Type B pancreatic cell (in vitro differentiated cells): ENCODE measurements around the gene ALS2CL. TPM values are rescaled to one million over a fixed set of nuclear protein-coding genes. Genes with fewer than 3 reads are reported as not detected.

ENCODE experiments used
- DNase-seq: peaks from one replicate; pipeline ENCODE4 v3.0.0; 2021; ENCODE audit warnings: mixed read lengths; ENCODE audit not compliant: unreplicated experiment; ENCODE audit errors: extremely low spot score
- H3K27ac Mint-ChIP-seq: 2 replicates; pipeline ENCODE4 v1.8.0; 2021; ENCODE audit warnings: mild to moderate bottlenecking, mixed read lengths
- H3K27me3 Mint-ChIP-seq: 2 replicates; pipeline ENCODE4 v1.8.0; 2021; ENCODE audit warnings: mixed read lengths
- H3K36me3 Mint-ChIP-seq: 2 replicates; pipeline ENCODE4 v1.8.0; 2021; ENCODE audit warnings: mixed read lengths
- H3K4me1 Mint-ChIP-seq: one replicate; pipeline ENCODE4 v1.8.0; 2021; ENCODE audit warnings: mixed read lengths; ENCODE audit not compliant: unreplicated experiment
- H3K4me3 Mint-ChIP-seq: 2 replicates; pipeline ENCODE4 v1.8.0; 2021; ENCODE audit warnings: mild to moderate bottlenecking, mixed read lengths
- H3K9me3 Mint-ChIP-seq: 2 replicates; pipeline ENCODE4 v1.8.0; 2021; ENCODE audit warnings: mixed read lengths
- CTCF ChIP-seq: fragments of 200-600 bp; sonication (generic); conservative IDR thresholded peaks from 2 replicates; pipeline ENCODE4 v1.5.0; 2021; ENCODE audit warnings: antibody characterized with exemption, mild to moderate bottlenecking
- total RNA-seq: library from RNA; stranded (reverse); gene quantifications from 2 replicates; pipeline ENCODE4 v1.2.1, GENCODE V29; 2021; ENCODE audit warnings: low replicate concordance

The ALS2CL gene
- total RNA-seq, 1 donor from 2014 or later = 31.7 TPM

DNA sequence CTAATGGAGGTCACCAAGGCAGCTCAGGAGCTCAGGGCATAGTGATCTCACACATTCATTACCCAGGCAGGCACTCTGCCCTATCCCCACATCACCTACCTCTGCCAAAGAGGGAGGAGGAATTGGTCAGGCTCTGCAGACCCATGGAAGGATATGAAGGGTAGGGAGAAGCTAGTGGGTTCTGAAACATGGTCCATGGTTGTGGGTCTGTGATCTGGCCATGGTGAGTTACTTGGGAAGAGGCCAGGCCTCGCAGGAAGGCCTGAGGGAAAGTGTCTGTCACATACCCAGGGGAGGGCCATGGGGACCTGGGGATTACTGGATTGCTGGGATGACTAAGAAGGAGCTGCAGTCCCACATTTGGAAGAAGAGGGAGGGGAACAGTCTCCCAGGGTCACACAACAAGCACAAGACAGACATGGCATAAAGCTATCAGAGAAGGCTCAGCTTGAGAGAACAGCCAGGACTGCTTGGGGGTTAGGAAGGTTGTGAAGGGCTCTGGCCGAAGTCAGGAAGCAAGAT is 25.6 kb upstream of the ALS2CL start:
- no peak overlapping the region for H3K4me3 Mint-ChIP-seq
- DNase-seq = peak; percentile 44
- no peak for TF ChIP-seq CTCF
- H3K27me3 Mint-ChIP-seq = peaks cover 7% of the 10 kb centered on the region
- no peak overlapping the region for H3K27ac Mint-ChIP-seq
- no peaks in the 10 kb centered on the region for H3K36me3 Mint-ChIP-seq
- no peaks in the 10 kb centered on the region for H3K4me1 Mint-ChIP-seq
- peaks cover 5% of the 10 kb centered on the region for H3K9me3 Mint-ChIP-seq

DNA sequence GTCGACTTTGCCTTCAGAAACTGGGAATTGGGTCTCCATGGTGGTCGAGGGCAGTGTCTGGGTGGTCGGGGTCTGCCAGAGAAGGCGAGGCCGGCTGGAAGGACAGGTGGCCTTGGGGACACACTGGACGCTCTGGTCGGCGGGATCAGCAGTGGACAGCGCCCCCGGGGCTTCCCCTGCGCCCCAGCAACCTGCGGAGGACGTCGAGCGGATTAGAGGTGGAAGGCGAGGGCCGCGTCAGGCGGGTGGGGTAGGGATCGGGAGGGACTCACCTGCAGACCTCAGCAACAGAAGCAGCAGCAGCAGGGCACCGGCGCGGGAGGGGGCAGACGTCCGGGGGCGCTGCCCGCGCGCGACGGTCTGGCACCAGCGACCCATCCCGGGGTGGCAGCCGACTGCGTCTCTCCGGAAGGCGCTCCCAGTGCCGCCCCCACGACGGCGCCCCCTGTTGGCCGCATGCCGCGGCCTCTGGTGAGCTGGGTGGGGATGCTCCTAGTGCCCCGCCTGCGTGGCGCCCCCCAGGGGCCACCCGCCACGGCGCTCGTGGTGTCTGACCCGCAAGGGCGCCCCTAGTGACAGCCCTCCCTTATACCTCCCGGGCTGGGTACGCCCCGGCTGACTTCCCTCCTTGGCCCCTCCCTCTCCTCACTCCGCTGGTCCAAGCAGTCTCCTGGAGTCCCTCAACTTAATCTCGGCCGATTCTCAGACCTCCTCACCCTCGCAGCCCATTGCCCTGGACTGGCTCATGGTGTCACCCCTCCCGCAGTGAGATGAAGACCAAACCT is 24.2 kb upstream of the ALS2CL start, which contains the start of gene PRSS50:
Gene PRSS50, minus strand, starts transcription at position 423 of the 785 bp plus-strand sequence. Its CDS starts 45 bp downstream, at position 378.
- Mint-ChIP-seq H3K9me3 (peaks cover 5% of the 10 kb centered on the region), H3K36me3 (no peaks in the 10 kb centered on the region), H3K4me1 (no peaks in the 10 kb centered on the region), H3K4me3 (no peak within 1 kb of the TSS), H3K27me3 (peaks cover 7% of the 10 kb centered on the region), H3K27ac (no peak within 1 kb of the TSS)
- peak; percentile 72 for DNase-seq
- TF ChIP-seq CTCF = peak; percentile 44

GRCh38 chr3:46716461-46717441 is 23.3 kb upstream of the ALS2CL start:
- peak; percentile 43 for DNase-seq
- TF ChIP-seq CTCF = no peak
- no peaks in the 10 kb centered on the region for H3K36me3 Mint-ChIP-seq
- H3K27me3 Mint-ChIP-seq = peaks cover 7% of the 10 kb centered on the region
- no peak overlapping the region for H3K4me3 Mint-ChIP-seq
- H3K4me1 Mint-ChIP-seq = no peaks in the 10 kb centered on the region
- H3K9me3 Mint-ChIP-seq = peaks cover 5% of the 10 kb centered on the region
- no peak overlapping the region for H3K27ac Mint-ChIP-seq

- no peaks in the 10 kb centered on the region for H3K4me1 Mint-ChIP-seq
- H3K9me3 Mint-ChIP-seq = no peaks in the 10 kb centered on the region
- TF ChIP-seq CTCF = no peak
- H3K36me3 Mint-ChIP-seq = no peaks in the 10 kb centered on the region
- no peak overlapping the region for H3K4me3 Mint-ChIP-seq
- H3K27ac Mint-ChIP-seq = no peak overlapping the region
- DNase-seq = peak; percentile 54
- H3K27me3 Mint-ChIP-seq = peaks cover 7% of the 10 kb centered on the region
Measured at GRCh38 chr3:46715507-46716175, 22.2 kb upstream of the ALS2CL start.
